D721Med (cell line): Measurements from ENCODE around the gene ARID1B.

ENCODE experiments used
- DNase-seq: peaks from one replicate; pipeline ENCODE4 v3.0.0; 2011; ENCODE audit warnings: low spot score; ENCODE audit not compliant: insufficient read length
- FAIRE-seq: peaks from 2 replicates; lab custom pipeline; 2011; peaks lifted over from hg19 to GRCh38; lab: Jason Lieb, UNC
- TF ChIP-seq, protein P1 (sequence below): IDR thresholded peaks from 2 replicates; pipeline ENCODE4 v1.5.1; 2012; ENCODE audit warnings: mild to moderate bottlenecking, control low read depth; ENCODE audit not compliant: insufficient read depth; ENCODE audit errors: missing control alignments

ARID1B gene

DNA sequence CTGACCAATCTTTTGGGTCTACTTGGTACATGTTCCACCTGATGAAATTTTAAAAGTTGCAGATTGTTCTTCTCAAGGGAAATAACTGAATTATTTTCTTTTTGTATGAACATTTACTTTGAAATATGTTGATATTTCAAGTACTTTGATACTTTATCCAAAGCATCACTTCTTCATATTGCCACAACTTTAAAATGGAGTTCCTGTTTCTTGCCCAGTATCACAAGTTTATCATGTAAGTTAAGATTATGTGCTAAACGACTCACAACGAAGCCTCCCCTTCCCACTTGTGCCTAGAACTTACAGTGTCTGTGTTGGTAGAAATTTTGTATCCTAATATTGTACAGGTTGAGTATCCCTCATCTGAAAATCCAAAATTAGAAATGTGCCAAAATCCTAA lies 108.4 kb downstream of the ARID1B start:
- DNase-seq (no peak), FAIRE-seq (no peak)
- TF ChIP-seq, protein P1, sequence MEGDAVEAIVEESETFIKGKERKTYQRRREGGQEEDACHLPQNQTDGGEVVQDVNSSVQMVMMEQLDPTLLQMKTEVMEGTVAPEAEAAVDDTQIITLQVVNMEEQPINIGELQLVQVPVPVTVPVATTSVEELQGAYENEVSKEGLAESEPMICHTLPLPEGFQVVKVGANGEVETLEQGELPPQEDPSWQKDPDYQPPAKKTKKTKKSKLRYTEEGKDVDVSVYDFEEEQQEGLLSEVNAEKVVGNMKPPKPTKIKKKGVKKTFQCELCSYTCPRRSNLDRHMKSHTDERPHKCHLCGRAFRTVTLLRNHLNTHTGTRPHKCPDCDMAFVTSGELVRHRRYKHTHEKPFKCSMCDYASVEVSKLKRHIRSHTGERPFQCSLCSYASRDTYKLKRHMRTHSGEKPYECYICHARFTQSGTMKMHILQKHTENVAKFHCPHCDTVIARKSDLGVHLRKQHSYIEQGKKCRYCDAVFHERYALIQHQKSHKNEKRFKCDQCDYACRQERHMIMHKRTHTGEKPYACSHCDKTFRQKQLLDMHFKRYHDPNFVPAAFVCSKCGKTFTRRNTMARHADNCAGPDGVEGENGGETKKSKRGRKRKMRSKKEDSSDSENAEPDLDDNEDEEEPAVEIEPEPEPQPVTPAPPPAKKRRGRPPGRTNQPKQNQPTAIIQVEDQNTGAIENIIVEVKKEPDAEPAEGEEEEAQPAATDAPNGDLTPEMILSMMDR: no peak

DNA sequence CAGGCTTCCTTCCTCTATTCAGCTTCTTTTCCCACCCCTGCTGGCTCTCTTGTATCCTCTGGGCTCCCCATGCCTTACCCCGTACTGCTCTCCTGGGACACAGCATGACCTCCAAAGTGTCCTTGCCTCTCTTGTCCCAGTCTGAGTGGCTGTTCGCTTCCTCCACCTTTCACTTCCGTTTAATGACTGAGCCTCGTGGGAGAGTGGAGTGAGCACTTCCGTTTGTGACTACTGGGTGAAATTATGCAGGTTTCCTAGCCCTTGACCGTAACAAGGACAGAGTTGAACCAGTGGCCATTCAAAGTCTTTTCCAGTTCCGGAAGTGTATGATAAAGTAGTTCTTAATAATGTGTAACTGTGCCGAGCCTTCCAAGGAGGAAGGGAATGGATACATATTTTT lies 109.2 kb downstream of the ARID1B start:
- TF ChIP-seq, protein P1: no peak
- DNase-seq (no peak), FAIRE-seq (no peak)

DNA sequence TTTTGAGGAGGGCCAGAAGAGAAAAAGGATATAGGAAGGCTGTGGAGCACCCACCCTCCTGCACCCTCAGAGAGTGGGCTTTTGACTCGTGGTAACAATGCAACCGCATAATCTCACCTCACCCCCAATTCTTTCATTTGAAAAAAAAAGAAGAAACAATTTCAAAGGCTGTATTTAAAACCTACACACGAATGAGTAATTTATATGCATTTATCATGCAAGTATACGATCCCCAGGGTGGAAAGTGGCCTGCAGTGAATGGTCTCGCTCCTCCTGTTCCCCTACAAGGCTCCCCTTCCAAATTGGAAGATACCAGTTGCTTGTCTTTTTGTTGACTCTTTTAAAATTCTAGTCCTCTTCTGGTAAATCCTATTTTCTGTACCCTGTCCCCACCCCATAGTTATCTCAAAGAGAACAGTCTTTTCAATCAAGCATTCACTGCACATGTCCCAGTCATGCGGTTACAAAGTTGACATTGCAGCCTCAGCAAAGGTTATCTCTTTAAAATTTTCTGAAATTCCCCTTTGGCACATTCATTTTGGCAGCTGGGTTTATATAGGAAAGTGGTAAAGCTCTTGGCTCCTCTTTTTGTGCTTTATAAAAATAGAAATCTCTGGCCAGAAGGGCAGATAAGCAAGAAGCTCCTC lies 110.6 kb downstream of the ARID1B start:
- no peak for FAIRE-seq
- TF ChIP-seq, protein P1: no peak

DNA sequence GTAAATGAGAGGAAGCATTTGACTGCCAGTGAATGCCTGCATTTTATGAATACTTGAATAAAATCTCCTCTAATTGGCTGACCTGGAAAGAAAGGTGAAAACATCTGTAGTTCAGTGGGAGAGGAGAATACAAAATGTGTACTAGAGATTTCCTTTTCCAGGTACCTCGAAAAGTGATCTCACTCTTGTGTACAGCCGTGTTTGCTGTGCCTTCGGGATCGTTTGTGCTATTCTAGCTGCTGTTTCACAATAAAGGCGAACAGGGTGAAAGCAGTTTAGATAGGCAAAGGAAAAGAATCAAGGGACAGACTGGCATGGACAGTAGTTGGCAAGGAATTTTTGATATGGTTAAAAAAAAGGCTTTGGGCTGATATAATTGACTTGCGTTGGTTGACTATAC lies 112.3 kb downstream of the ARID1B start:
- no peak for DNase-seq
- no peak for FAIRE-seq
- TF ChIP-seq, protein P1: no peak

More for the DNA sequence above, 110.6 kb downstream of the ARID1B start:
- no peak for DNase-seq

DNA sequence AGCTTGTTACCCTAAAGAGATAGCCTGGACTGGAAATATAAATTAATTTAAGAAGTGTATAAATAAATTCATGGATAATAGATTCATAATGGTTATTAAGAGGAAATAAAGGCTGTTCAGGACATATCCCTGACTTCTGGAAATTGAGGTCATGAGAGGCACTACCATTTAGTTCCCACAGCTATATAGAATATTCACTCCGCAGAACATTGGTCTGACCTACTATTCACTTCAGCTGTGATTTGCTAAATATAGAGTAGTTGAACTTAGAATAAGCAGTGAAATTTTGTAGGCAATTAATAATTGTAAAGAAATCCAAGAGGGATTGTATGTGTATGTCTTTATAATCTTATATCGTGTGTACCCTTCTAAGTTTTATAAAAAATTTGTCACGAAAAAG lies 112.8 kb downstream of the ARID1B start:
- FAIRE-seq (no peak), DNase-seq (no peak)
- TF ChIP-seq, protein P1: no peak

DNA sequence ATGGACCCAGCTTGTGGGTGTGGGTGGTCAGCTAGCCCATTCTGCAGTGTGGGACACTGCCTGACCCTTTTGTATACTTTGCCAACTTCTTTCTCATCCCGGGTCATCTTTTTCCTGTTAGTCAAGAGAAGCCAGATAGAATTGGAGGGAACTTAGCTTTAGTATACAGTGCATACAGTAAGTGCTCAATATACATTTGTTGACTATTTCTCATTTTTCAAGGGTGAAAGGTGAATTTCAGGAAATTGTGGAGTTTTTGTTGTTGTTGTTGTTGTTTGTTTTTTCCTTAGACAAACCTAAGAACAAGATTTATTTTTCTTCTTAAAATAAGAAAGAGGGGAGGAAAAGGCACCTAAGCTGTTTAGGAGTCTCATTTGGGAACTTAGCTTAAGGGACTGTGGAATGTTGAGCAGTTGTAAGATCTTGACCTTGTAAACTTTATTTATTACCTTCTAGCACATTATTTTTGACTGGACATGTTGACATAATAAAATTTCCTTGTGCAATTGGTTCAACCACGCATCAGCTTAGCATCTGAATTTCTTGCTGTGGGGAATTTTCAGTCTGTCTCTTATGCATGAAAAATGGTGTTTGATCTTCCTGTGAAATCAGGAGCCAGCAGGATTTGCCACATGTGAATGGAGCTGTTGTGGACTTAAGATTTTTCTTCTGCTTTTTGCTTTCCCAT lies 113.6 kb downstream of the ARID1B start:
- DNase-seq (no peak), FAIRE-seq (no peak)
- TF ChIP-seq, protein P1: no peak
